GM19397 (cell line): ENCODE measurements around the gene TEX13B.
"Not testable (repeated sequence)": the region's sequence is repeated elsewhere in the genome, so short reads cannot be mapped to it uniquely, and the experiment has no call there.

Experiments used
- ATAC-seq: cut with Tn5 transposase; IDR thresholded peaks from one replicate; pipeline ENCODE4 v1.9.1; 2021; ENCODE audit warnings: mild to moderate bottlenecking, moderate library complexity; ENCODE audit not compliant: unreplicated experiment

The TEX13B gene, protein sequence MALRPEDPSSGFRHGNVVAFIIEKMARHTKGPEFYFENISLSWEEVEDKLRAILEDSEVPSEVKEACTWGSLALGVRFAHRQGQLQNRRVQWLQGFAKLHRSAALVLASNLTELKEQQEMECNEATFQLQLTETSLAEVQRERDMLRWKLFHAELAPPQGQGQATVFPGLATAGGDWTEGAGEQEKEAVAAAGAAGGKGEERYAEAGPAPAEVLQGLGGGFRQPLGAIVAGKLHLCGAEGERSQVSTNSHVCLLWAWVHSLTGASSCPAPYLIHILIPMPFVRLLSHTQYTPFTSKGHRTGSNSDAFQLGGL

DNA sequence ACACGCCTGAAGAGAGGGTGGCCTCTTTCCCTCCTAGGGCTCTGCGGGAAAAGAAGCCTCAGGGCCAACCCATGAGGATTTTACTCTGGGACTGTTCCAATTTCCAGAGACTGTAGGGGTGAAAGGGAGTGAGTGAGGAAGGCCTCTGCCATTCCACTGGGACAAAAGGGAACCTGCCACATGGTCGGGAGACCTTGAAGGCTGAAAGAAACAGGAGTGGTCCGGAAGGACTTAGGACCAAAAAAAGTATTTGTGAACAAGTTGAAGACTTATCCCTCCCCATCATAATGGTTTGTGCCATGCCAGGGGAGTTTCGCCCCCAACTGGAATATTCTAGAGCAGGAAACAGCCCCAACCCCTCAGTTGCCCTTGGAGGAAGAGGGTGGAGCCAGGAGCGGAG is at the start of gene TEX13B:
TSS of gene TEX13B (minus strand) at position 15 of the 400 bp plus-strand sequence. CDS start 243 bp downstream, outside the sequence.
- no peak for ATAC-seq

DNA sequence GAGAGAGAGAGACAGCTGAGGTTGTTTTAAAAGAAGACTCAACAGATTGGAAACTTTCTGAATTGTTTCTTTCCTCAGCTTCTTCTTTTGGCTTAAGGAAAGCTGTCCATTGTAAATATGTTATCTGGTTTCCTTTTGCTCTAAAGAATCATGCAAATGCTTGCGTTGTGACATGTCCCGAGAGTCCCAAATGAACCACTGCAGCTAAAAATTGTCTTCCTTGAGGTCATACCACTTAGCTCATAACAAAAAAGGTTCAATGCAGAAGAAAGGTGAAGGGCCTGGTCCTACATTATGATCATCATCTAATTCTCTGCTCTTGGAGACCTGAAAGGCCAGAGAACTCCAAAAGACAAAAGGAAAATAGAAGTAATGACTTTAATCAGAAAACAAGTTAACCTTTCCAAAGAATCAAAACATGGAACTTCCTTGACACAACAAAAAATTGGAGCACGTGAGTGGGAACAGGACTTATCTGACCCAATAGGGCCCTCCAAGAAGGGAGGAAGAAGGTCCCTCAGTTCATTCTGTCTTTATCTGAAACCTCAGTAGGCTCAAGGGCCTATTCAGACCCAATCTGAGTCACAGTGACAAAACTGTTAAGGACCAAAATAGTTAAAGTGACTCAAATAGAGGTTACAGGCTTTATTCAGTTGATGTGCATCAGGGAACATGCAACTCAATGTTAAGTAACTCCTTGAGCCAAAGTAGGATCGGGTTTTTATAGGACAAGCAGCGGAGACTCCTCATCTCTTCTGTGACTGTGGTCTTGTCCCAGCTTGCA is 48.0 kb upstream of the TEX13B start:
- ATAC-seq = no peak

DNA sequence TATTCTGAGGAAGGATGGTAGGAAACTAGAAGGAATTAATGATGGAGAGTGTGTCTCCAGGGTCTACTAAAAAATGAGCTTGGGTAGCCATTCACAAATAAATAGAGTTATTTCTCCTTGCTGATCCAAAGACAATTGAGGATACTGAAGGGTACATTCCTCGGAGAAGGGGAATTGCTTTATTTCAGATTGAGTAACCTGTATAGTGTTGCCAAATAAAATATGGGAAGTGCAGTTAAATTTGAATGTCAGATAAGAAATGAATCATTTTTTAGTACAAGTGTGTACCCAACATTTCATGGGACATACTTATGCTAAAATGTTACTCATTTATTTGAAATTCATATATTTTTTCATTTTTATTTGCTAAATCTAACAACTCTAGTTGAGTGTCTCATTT is 46.7 kb upstream of the TEX13B start:
- no peak for ATAC-seq

DNA sequence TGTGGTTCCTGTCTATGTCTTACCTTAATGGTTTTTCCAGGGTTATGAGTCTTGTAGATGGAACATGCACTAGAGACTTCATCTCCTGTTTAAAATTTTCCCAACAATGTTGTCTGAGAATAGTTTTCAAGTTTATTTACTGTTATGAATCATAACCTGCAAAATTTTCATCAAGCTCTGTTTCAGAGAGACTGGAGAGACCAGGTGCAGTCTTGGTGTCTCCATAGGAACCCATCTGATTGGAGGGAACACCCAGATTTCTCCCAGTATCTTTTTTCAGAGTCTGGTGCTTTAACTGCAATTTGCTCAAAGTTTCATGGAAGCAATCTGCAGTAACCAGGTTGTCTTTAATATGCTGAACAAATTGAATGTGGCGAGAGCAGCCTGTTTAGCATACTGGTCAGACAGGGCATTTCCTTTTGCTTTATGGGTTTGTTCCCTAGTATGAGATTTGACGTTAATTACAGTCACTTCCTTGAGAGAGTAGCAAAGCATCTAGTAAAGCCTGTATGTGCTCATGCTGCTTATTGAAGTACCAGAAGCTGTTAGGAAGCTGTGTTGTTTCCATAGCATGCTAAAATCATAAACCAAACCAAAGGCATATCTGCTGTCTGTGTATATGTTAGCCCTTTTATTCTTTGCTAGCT is 43.9 kb upstream of the TEX13B start:
- no peak for ATAC-seq

DNA sequence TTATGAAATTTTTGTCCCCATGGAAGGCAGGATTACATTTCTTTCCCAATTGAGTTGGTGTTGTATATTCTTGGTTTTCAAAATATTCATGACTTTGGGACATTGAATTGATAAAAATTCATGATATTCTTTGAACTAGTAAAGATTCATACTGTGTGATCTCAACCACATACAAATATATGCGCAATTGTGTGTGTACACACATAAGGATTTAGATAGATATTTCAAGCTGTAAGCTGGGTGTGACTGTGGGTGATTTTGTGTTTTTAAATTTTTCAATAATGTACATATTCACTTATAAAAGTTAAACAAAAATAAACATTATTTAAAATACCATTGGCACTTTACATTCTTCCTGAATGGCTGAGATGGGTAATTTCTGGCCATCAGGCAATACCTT is 43.2 kb upstream of the TEX13B start:
- no peak for ATAC-seq

DNA sequence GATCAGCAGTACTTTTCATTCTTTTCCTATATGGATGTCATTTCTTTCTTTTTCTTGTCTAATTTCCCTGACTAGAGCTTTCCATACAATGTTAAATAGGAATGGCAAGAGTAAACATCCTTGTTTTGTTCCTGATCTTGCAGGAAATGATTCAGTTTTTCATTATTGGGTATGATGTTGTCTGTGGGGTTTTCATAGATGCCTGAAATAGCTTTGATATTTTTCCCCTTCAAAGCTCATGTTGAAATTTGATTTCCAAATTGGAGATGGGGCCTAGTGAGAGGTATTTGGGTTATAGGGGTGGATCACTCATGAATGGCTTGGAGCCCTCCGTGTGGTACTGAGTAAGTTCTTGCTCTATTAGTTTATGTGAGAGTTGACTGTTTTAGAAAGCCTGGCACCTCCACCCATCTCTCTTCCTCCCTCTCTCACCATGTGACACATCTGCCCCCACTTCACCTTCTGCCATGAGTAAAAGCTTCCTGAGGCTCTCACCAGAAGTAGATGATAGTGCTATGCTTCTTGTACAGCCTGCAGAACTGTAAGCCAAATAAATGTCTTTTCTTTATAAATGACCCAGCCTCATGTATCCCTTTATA is 40.4 kb upstream of the TEX13B start:
- no peak for ATAC-seq

DNA sequence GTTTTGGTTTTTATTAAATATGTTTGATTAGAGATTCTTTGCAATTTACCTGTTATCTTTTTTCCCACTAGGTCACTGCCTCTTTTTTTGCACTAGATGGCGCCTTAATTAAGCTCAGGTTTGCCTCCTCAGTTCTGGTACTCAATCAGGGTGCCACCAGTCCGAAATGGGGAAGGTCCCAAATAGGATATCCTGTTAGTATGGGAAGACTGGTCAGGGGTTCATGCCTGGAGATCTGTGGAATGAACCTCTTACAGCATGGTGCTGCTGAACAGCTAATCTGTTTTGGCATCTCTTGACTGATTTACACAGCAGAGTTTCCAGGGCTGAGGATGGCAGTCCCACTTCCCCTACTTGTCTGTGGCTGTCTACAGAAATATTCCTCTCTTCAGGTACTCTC is 38.5 kb upstream of the TEX13B start:
- no peak for ATAC-seq

DNA sequence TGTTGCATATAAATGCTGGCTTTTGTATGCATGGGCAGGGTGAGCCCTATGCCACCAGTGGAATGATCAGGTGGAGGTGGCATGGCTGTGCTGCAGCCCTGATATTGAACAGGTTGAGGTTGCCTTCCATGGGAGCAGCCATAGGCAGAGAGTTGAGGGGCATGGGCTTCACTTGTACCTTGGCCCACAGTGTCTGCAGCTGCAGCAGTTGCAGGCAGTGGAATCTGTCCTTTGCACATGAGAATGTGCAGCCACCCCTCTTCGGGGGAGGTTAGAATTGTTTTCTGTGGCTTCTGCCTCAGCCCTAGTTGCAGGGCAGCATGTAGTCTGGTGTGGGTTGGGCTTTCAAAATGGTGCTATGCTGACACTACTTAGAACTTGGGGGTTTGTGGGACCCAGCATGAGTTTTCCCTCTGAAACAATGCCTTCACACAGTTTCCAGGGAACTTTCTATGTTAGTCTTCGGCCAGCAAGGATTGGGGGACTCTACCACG is 37.3 kb upstream of the TEX13B start:
- no peak for ATAC-seq

DNA sequence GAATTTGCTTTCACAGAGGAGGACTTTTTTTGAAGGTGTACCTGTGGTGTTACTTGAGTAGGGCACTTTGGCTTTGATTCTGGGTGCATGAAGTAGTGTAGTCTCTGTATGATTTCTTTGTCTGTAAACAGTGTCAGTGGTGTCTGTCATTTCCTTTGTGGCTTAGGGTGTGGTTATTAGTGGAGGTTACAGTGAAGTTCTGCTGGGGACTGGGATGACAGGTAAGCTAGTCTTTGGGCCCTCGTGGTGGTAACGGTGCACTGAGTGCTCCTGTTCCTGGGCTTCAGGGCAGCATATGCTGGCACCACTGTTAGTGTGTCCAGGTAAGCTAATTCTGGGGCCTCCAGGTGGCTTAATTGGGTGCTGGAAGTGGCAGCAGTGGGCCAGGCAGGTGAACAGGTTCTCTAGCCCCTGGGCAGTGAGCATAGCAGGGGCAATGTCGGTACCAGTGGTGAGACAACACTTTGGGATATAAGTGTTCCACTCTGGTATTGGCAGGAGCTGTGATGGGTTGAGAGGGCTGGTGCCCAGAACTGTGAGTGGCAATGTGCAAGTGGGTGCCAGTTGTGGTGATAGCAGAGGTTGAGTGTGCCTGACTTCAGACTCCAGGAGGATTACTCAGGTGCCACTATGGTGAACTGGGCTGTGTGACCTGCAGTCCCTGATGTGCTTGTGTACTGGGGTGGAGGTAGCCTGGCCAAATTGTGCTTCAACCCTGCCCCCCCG is 36.6 kb upstream of the TEX13B start:
- no peak for ATAC-seq

DNA sequence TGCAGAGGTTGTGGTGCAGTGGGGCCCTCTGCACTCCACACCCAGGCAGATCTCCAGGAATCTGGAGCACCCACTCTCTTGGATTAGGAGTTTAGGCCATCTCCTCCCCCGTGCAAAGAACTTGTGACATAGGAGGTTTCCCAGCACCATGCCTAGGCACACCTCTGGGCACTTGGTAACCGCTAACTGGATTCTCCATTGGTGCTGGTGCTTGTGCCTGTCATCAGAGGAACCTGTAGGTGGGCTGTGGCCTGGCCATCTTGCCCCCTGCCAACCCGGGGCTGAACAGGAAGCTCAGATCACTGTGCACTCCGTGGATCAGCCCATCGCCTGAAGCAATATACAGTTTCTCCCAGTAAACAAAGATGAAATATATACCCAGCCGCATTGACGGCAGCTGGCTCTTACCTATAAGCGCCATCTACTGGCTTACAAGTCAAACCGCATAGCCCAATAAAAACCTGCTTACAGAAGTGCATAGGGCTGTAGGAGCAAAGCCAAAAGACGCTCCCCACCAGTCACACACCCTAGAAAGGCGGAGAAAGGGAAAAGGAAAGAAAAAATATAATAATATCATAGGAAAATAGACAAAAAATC is 19.1 kb upstream of the TEX13B start:
- ATAC-seq = no peak

DNA sequence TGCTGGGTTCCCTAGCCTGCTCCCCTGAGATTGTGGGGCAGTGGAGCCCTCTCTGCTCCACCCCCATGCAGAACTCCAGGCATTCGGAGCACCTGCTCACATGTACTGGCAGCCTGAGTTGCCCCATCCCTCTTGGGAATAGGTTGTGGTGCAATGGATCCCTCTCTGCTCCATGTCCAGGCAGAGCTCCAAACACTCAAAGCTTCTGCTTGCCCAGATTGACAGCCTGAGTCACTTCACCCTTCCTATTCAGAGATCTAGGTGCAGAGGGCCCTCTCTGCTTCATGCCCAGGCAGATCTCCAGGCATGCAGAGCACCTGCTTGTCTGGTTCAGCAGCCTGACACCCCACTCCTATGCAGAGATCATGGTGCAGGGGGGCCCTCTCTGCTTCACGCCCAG is 18.6 kb upstream of the TEX13B start:
- ATAC-seq = no peak

DNA sequence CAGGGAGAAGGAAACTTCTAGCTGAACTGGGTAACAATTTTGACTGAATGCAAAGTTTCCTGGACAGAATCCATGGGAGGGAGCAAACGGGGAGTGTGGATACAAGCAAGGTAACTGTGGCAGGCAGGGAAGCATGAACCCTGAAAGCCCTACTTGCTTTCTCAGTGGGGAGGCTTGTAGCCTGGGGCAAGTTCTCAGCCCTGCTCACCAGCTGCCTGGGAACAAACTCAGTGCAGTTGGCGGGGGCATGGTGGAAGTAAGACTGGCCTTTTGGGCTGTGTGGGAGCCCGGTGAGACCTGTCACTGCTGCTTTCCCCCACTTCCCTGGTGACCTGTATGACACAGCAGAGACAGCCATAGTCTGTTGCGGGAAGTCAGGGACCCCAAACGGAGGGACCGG is 14.0 kb upstream of the TEX13B start:
- ATAC-seq = no peak

DNA sequence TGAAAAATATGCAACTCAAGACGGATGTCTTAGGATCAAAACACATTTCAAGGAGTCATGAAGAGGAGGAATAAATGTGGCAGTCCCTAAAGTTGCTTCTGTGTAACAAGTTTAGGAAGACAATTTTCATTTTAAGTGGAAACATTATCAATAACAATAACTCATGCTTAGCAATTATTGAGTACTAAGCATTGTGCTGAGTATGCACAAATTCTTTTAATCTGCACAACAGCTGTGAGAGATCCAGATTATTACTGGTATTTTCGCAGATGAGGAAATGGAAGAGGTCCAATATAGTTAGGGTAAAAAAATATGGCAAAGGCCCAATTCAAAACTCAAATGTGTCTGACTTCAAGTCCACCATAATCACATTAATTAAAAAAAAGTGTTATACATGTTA is 2.9 kb upstream of the TEX13B start:
- no peak for ATAC-seq

DNA sequence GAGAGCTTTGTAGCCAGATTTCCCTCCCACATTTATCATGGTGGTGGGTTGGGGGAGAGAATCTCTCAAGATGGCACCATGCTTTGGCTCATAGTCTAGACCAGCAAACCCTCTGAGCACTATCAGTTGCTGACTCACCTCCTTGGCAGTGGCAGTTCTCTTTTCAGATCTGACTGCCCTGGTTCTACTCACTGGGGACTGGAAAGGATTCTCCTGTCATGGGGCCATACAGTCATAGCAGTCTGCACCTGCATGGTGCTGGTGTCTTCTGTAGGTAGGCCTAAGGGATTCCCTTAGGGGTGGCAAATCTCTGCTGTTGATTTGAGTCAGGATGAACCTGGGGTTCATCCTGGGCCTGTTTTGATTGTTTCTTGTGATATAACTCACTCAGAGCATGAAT is 2.6 kb downstream of the TEX13B start:
- no peak for ATAC-seq

DNA sequence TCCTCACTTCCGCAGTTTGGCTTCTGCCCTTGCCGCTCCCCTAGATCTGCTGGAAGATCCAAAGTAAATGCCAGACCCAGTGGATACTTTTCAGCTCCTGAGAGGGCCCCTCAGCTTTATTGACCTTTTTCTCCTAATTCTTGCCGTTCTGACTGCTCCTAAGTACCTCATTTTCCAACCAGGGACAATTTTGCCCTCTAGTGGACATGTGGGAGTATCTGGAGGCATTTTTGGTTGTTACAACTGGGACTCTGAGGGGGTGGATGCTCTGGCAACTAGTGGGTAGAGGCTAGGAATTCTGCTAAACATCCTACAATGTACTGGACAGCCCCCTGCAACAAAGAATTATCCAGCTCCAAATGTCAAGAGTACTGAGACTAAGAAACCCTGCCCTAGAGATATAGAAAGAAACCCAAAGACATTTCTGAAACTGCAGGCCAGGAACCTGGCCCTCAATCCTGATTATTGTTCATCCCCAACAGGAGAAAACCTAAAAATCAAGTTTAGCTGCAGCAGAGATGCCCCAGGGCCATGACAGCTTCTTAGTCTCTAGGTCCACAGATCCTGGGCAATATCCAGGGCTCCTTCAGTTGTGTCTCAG is 3.4 kb downstream of the TEX13B start:
- no peak for ATAC-seq

DNA sequence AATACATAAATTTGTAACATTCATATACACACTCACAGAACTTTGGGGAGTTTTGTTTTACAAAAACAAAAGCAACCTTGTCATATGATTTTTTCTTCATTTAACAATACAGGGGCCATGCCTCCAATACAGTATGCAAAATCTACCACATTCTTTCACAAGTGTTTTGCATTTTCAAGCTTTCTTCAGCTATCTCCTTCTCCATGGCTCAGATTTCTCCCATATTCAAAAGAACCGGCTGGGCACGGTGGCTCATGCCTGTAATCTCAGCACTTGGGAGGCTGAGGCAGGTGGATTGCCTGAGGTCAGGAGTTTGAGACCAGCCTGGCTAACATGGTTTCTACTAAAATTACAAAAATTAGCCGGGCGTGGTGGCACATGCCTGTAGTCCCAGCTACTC is 4.1 kb downstream of the TEX13B start:
- no peak for ATAC-seq

DNA sequence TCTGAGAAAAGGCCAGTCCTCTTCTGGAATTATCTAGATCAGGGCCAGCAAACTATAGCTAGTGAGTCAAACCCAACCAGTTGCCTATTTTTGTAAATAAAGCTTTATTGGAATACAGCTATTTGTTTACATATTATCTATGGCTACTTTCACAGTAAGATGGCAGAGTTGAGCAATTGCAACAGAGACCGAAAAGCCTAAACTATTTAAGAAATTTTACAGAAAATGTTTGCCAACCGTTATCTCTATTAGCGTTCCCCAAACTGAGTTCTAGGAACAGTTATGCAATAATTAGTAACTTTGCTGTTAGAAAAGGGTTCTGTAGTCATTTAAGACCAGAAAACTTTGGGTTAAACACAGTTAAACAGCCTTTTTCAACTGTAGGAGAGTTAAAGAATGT is 10.5 kb downstream of the TEX13B start:
- ATAC-seq = no peak

DNA sequence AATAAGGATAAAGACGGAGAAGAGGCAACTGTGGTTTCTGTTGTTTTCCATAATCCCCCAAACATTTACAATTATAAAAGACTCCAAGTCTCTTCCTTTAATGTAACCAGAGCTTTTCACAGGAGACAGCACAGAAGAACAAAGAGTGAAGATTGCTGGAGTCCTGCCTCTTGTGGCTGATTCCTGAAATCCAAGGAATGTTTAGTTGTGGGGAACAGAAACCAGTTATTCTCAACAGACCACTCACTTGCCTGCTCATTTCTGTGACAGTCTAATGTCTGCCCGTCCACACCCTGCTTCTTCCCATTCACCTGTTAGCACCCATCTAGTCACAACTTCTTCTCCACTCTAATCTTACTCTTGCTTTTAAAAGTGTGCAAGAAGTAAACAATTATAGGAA is 12.1 kb downstream of the TEX13B start:
- ATAC-seq = no peak

DNA sequence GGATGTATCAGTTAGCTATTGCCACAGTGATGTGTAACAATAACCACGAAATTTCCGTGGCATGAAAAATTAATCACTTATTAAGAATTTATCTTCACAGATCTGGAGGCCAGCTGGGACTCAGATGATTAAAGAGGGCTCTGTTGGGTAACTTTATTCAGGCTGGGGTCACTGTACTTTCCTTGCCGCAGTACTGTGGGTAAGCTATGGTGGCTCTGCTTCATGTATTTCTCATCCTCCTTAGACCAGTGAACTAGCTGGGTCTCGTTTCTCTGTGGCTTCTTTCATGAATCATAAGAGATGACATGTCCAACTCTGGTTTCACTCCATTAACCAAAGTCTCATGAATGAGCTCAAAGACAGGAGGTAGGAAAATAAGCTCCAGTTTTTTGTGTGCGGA is 13.5 kb downstream of the TEX13B start:
- no peak for ATAC-seq

DNA sequence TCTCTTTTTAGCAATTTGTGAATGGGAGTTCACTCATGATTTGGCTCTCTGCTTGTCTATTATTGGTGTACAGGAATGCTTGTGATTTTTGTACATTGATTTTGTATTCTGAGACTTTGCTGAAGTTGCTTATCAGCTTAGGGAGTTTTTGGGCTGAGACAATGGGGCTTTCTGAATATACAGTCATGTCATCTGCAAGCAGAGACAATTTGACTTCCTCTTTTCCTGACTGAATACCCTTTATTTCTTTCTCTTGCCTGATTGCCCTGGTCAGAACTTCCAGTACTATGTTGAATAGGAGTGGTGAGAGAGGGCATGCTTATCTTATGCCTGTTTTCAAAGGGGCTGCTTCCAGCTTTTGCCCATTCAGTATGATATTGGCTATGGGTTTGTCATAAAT is 26.8 kb downstream of the TEX13B start:
- ATAC-seq = not testable (repeated sequence)
